ENCODE data around the gene KCNK13. TPM values are rescaled to one million over a fixed set of nuclear protein-coding genes. Genes with fewer than 3 reads are reported as not detected.

Gene KCNK13
- total and polyA plus RNA-seq, 9 of the 15 experiments (the other 6 are each of a cell fraction or from before 2014, with no cell fraction given) = 0.03 to 0.05 TPM; not detected in 7

- no peaks in the 10 kb centered on the region for H3K9me3 ChIP-seq (replicated peaks; ENCODE audit: control insufficient read depth, insufficient read depth, low read depth, low read length)
- 5% methylated on average over 3 of the region's 6 CpGs for WGBS (ENCODE audit: insufficient coverage, low coverage, missing lambda C conversion rate)
- H3K27me3 ChIP-seq (ENCODE audit: control insufficient read depth in 2 of 2, insufficient read depth in 2 of 2, low read length in 2 of 2) = peaks cover 0 to 10% of the 10 kb centered on the region in 2 experiments; a peak in 2 of 5 replicates
- no peaks in the 10 kb centered on the region for H3K9me1 ChIP-seq (ENCODE audit: control insufficient read depth, insufficient read depth, low read length)
- DNase-seq (ENCODE audit: extremely low read depth in 1 of 4, low spot score in 3 of 4) (no peak), ATAC-seq (no peak), FAIRE-seq (no peak)
- TF ChIP-seq MTA1 (IDR thresholded peaks at IDR 0.05; ENCODE audit: borderline replicate concordance) = no peak
- no peak for TF ChIP-seq ZNF778 (CRISPR knock-in tag; IDR thresholded peaks at IDR 0.05)
- TF ChIP-seq ZNF124 (CRISPR knock-in tag; IDR thresholded peaks at IDR 0.05) = no peak
- no peak for TF ChIP-seq THRA (IDR thresholded peaks at IDR 0.05)
- no peak for TF ChIP-seq FIP1L1 (IDR thresholded peaks at IDR 0.05; ENCODE audit: low read depth, low read length, poor library complexity, severe bottlenecking)
- TF ChIP-seq STAG1 (CRISPR knock-in tag; IDR thresholded peaks at IDR 0.05; ENCODE audit: borderline replicate concordance) = no peak
- no peak for TF ChIP-seq ZSCAN32 (CRISPR knock-in tag; IDR thresholded peaks at IDR 0.05)
- TF ChIP-seq SMAD4 (CRISPR knock-in tag; conservative IDR thresholded peaks at IDR 0.05) = no peak
- TF ChIP-seq BCL6 (CRISPR knock-in tag; IDR thresholded peaks at IDR 0.05) = no peak
- TF ChIP-seq TCF15 (CRISPR knock-in tag; IDR thresholded peaks at IDR 0.05) = no peak
- no peak for TF ChIP-seq U2AF1 (optimal IDR thresholded peaks at IDR 0.05; ENCODE audit: low read depth, low read length)
- TF ChIP-seq RBM22 (IDR thresholded peaks at IDR 0.05; ENCODE audit: low read depth, low read length, poor library complexity, severe bottlenecking) = no peak
- TF ChIP-seq SREBF1 (IDR thresholded peaks at IDR 0.05; ENCODE audit: borderline replicate concordance, low read depth, low read length) = no peak
- TF ChIP-seq CTCF (IDR thresholded peaks at IDR 0.05 in 2 of 3, conservative IDR thresholded peaks at IDR 0.05 in 1 of 3; ENCODE audit: insufficient read depth in 2 of 3, low read depth in 1 of 3, low read length in 3 of 3) = no peak
- no peak overlapping the region for H3K4me2 ChIP-seq (ENCODE audit: insufficient read depth, low read length)
- in situ Hi-C loops (cut with MboI) (no loop called here), intact Hi-C loops (cut with micrococcal nuclease) (no loop called here)
- no peak overlapping the region for H2AFZ ChIP-seq (ENCODE audit: low read depth, low read length)
- no peaks in the 10 kb centered on the region for H3K4me1 ChIP-seq (replicated peaks in 1 of 2; ENCODE audit: control insufficient read depth in 2 of 2, insufficient read depth in 2 of 2, low read length in 2 of 2)
- no peaks in the 10 kb centered on the region for H3K36me3 ChIP-seq (ENCODE audit: control insufficient read depth, insufficient read depth, low read length)
- H4K20me1 ChIP-seq (replicated peaks; ENCODE audit: control insufficient read depth, insufficient read depth, low read length) = no peaks in the 10 kb centered on the region
- H3K4me3 ChIP-seq = no peak overlapping the region
- ChIA-PET POLR2A (no interaction called here), CTCF (ENCODE audit: low intra/inter-chr PET ratio) (no interaction called here)
- H3K79me2 ChIP-seq (ENCODE audit: control insufficient read depth, insufficient read depth, low read length) = no peaks in the 10 kb centered on the region
- H3K27ac ChIP-seq (ENCODE audit: extremely low read depth, low read depth, low read length) = no peak overlapping the region
- no TSS peak for BruUV-seq (replicated peaks)
- H3K9ac ChIP-seq (ENCODE audit: insufficient read depth in 1 of 2, low read depth in 2 of 2, low read length in 2 of 2) = no peak overlapping the region
Observed at GRCh38 chr14:90139199-90139598, 77.4 kb downstream of the KCNK13 start.
